ENCODE results near the gene HOXB3. TPM values are rescaled to one million over a fixed set of nuclear protein-coding genes. Genes with fewer than 3 reads are reported as not detected.
A peak's percentile ranks its signal among the peaks of the same experiment; 100 is the strongest.

Gene HOXB3
- total and polyA plus RNA-seq, 8 donors, result 10.4 to 114 (median 89.4) TPM

DNA sequence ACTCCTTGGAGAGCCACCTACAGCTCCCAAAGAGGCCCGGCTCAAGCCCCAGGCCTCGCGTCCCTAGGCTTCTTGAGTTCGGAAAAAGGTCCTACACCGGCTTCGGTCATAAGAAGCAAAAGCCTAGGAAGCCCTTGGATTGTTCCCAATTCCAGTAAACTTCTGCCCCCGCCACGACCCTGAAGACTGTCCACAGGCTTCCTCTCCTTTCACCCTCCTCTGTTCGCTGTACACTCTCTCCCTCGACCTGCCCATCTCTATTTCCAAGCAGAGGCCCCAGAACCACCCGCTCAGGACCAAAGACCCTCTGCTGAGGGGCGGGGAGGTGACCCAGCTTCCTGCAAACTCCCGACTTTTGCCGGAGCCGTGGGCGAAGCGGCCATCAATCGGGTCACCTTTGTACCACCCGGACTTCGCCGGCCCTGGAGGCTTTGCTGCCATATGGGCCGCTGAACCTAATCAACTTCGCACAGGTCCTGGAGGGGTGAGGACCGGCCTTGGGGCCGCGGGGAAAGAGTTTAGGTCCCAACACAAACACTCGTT is 47.9 kb downstream of the HOXB3 start:
- peak; percentile 8 for ATAC-seq
- Histone ChIP-seq H3K9me3 (no peaks in the 10 kb centered on the region), H3K27me3 (peaks cover 29 to 100% of the 10 kb centered on the region in 2 donors), H3K36me3 (no peaks in the 10 kb centered on the region), H3K27ac (peak overlapping the region; percentile 82 to 89), H3K4me3 (peak overlapping the region; percentile 51 to 63), H3K4me1 (peaks cover 0 to 22% of the 10 kb centered on the region in 2 donors)
- peak in 2 of 4 donors; percentile 25 to 67 for DNase-seq
- TF ChIP-seq, protein P1, sequence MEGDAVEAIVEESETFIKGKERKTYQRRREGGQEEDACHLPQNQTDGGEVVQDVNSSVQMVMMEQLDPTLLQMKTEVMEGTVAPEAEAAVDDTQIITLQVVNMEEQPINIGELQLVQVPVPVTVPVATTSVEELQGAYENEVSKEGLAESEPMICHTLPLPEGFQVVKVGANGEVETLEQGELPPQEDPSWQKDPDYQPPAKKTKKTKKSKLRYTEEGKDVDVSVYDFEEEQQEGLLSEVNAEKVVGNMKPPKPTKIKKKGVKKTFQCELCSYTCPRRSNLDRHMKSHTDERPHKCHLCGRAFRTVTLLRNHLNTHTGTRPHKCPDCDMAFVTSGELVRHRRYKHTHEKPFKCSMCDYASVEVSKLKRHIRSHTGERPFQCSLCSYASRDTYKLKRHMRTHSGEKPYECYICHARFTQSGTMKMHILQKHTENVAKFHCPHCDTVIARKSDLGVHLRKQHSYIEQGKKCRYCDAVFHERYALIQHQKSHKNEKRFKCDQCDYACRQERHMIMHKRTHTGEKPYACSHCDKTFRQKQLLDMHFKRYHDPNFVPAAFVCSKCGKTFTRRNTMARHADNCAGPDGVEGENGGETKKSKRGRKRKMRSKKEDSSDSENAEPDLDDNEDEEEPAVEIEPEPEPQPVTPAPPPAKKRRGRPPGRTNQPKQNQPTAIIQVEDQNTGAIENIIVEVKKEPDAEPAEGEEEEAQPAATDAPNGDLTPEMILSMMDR (IDR thresholded peaks at IDR 0.05), result no peak
- intact Hi-C loops (cut with DNase I), result no loop called here

DNA sequence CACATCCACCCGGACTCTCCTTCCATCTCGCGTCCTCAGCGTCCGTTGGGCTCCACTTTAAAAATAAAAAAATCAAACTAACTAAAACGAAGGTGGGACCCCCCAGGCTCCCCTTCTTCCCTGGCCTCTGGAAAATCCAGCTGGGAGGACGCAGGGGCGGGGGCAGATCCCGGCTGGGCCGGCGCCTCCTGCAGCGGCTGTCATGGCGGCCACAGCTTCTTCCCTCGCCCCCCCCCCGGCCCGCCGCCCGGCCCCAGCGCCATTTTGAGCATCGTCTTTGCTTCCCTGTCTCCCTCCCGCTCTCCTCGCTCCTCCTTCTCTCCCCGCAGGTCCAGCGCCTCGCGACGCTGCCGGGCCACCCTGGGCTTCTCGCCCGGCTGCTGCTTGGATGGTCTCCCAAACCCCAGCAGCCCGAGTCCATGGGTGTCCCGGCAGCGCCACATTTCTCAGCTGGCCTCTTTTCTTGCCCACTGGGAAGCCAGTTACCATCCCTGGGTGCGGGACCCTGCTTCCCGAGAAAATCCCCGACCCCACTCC is 48.4 kb downstream of the HOXB3 start:
- TF ChIP-seq, protein P1 (IDR thresholded peaks at IDR 0.05), result no peak
- intact Hi-C loops (cut with DNase I), result no loop called here
- ATAC-seq (peak; percentile 46), DNase-seq (peak in 3 of 4 donors; percentile 64 to 90 (median 84))
- Histone ChIP-seq H3K9me3 (no peaks in the 10 kb centered on the region), H3K4me1 (peaks cover 0 to 22% of the 10 kb centered on the region in 2 donors), H3K27ac (peak overlapping the region; percentile 82 to 89), H3K36me3 (no peaks in the 10 kb centered on the region), H3K4me3 (peak overlapping the region; percentile 51 to 63), H3K27me3 (peaks cover 29 to 100% of the 10 kb centered on the region in 2 donors)

DNA sequence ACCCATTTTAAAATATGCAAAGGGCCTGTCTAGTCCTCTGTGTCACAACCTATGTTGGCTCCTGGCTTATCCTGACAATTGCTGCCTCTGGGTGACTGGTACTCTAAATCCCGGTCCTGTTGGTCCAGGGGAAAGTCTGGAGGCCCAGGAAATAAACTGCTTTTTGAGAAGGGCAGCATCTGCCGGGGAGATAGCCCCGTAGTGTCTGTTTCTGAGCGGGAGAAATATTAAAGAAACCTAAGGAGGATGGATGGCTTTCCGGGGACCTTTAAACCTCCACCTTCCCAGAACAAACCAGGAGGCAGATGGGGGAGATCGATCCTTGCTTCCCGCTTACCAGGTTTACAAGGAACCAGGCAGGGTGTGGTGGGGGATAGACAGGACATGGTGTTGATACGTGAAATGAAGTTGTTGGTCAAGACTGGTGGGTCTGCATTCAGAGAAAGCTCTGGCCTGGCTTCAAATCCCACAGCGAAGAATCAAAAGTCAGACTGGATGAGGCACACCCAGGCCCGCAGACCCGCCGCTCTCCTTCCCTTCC is 48.9 kb downstream of the HOXB3 start:
- H3K27ac ChIP-seq, result peak overlapping the region; percentile 82 to 89
- TF ChIP-seq, protein P1 (IDR thresholded peaks at IDR 0.05), result no peak
- DNase-seq (no peak), ATAC-seq (no peak)
- peaks cover 0 to 22% of the 10 kb centered on the region in 2 donors for H3K4me1 ChIP-seq
- peak overlapping the region; percentile 51 to 63 for H3K4me3 ChIP-seq
- H3K27me3 ChIP-seq, result peaks cover 29 to 98% of the 10 kb centered on the region in 2 donors
- intact Hi-C loops (cut with DNase I), result no loop called here
- H3K36me3 ChIP-seq, result no peaks in the 10 kb centered on the region
- no peaks in the 10 kb centered on the region for H3K9me3 ChIP-seq

DNA sequence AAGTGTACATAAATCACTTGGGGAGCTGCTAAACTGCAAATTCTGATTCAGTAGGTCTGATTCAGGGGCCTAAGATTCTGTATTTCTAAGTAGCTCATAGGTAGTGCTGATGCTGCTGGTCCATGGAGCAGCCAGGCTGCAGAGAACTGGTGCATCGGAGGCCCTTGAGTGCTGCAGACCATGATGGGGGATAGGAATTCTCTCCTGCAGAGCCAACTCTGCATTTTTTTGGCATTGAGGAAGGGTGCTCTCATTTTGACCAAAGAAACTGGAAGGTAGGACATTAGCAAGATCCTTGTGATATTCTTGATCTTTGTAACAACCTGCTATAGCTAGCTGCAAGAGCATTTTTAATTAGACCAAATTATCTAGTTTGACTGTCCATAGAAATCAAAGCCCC is 49.8 kb downstream of the HOXB3 start:
- DNase-seq (no peak), ATAC-seq (no peak)
- no peak overlapping the region for H3K4me3 ChIP-seq
- TF ChIP-seq, protein P1 (IDR thresholded peaks at IDR 0.05), result no peak
- H3K27me3 ChIP-seq, result peaks cover 28 to 92% of the 10 kb centered on the region in 2 donors
- no peak overlapping the region for H3K27ac ChIP-seq
- H3K4me1 ChIP-seq, result peaks cover 0 to 19% of the 10 kb centered on the region in 2 donors
- H3K36me3 ChIP-seq, result no peaks in the 10 kb centered on the region
- H3K9me3 ChIP-seq, result no peaks in the 10 kb centered on the region
- intact Hi-C loops (cut with DNase I), result no loop called here

DNA sequence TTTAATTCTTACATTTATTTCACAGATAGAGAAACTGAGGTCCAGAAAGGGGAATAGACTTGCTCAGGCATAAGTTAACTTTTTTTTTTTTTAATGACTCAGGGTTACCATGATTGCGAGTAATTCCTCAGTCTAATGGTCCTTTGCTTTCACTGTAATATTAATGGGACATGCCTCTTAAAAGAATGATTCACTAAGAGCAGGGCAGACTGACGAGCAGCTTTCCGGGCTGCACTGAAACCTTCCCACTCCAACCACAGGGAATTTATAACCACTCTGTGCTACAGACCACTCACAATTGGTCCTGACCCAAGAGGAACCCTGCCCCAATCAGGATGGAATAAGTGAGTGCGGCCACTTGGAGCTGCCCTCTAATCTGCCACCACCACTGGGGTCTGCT is 50.9 kb downstream of the HOXB3 start:
- DNase-seq (no peak), ATAC-seq (no peak)
- intact Hi-C loops (cut with DNase I), result no loop called here
- Histone ChIP-seq H3K36me3 (no peaks in the 10 kb centered on the region), H3K27me3 (peaks cover 22 to 82% of the 10 kb centered on the region in 2 donors), H3K4me1 (peaks cover 0 to 11% of the 10 kb centered on the region in 2 donors), H3K9me3 (no peaks in the 10 kb centered on the region), H3K4me3 (no peak overlapping the region), H3K27ac (no peak overlapping the region)
- TF ChIP-seq, protein P1 (IDR thresholded peaks at IDR 0.05), result no peak
